Measurements from ENCODE around the gene C1orf141.

Gene C1orf141

DNA sequence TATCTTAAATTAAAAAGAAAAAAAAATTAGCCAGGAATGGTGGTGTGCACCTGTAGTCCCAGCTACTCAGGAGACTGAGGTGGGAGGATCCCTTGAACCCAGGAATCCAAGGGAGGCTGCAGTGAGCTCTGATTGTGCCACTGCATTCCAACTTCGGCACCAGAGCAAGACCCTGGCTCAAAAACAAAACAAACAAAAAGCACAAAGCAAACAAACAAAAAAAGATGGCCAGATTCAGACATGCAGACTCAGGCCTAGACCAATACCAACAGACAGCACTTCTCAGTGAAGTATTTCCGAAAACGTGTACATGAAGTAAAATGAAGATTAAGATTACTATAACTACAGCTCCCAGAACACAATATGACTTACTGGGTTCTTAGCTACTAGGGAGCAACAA is 91.4 kb downstream of the C1orf141 start:
- Histone ChIP-seq H3K27me3 (ENCODE audit: control insufficient read depth, insufficient read depth, low read length) (no peaks in the 10 kb centered on the region), H3K4me1 (ENCODE audit: control insufficient read depth, insufficient read depth, low read length) (no peaks in the 10 kb centered on the region), H3K36me3 (ENCODE audit: control insufficient read depth, insufficient read depth, low read length) (peaks cover 8% of the 10 kb centered on the region), H3K9me3 (ENCODE audit: control insufficient read depth, low read length) (no peaks in the 10 kb centered on the region), H3K4me3 (ENCODE audit: low read length) (no peak overlapping the region), H3K9ac (ENCODE audit: low read length) (no peak overlapping the region)
